OCI-LY7 (cell line): ENCODE results near the gene DCP2. TPM values are rescaled to one million over a fixed set of nuclear protein-coding genes. Genes with fewer than 3 reads are reported as not detected.

Experiments
- BruUV-seq: library from RNA; stranded (reverse); fragments of 400-500 nt; replicated peaks from 2 replicates; lab custom pipeline; 2021; lab: Mats Ljungman, UMichigan
- CTCF ChIA-PET: fragments of 300-600 bp; sonication (Branson Sonifier 250); formaldehyde crosslinking; loops from one replicate; lab custom pipeline; 2022; ENCODE audit warnings: antibody characterized with exemption; ENCODE audit not compliant: unreplicated experiment; lab: Charles Lee
- POLR2A ChIA-PET: fragments of 300-600 bp; sonication (Branson Sonifier 250); formaldehyde crosslinking; loops from one replicate; lab custom pipeline; 2022; ENCODE audit warnings: antibody characterized with exemption; lab: Charles Lee
- DNase-seq: peaks from one replicate; pipeline ENCODE4 v3.0.0-alpha.2; 2015; ENCODE audit warnings: low spot score
- H2AFZ ChIP-seq: fragments of 200-600 bp; sonication (generic), shearing (Covaris generic); 2 replicates; pipeline ENCODE4 v1.6.1; 2014; ENCODE audit warnings: mild to moderate bottlenecking, antibody characterized with exemption, low read length, moderate library complexity
- H3K27ac ChIP-seq: fragments of 200-600 bp; sonication (generic); 2 replicates; pipeline ENCODE4 v1.5.1; 2014; ENCODE audit warnings: mixed run types, low read depth, mild to moderate bottlenecking, moderate library complexity, low read length, inconsistent platforms; ENCODE audit not compliant: poor library complexity, severe bottlenecking
- H3K36me3 ChIP-seq: fragments of 200-600 bp; sonication (generic); 2 replicates; pipeline ENCODE4 v1.6.1; 2014; ENCODE audit warnings: mild to moderate bottlenecking, antibody characterized with exemption, low read length, moderate library complexity, mixed read lengths; ENCODE audit not compliant: insufficient read depth
- H3K4me1 ChIP-seq: fragments of 200-600 bp; sonication (generic); 2 replicates; pipeline ENCODE4 v1.5.1; 2014; ENCODE audit warnings: mild to moderate bottlenecking, low read length; ENCODE audit not compliant: insufficient read depth, poor library complexity, severe bottlenecking
- H3K4me2 ChIP-seq: fragments of 200-600 bp; sonication (generic); 2 replicates; pipeline ENCODE4 v1.6.1; 2014; ENCODE audit warnings: mild to moderate bottlenecking, low read length
- H3K4me3 ChIP-seq: fragments of 200-600 bp; sonication (generic); 2 replicates; pipeline ENCODE4 v1.5.1; 2014; ENCODE audit warnings: mild to moderate bottlenecking, low read depth, low read length; ENCODE audit not compliant: poor library complexity, severe bottlenecking
- H3K79me2 ChIP-seq: fragments of 200-600 bp; sonication (generic); 2 replicates; pipeline ENCODE4 v1.6.1; 2016; ENCODE audit warnings: low read depth, mild to moderate bottlenecking, low read length, moderate library complexity, mixed read lengths; ENCODE audit not compliant: insufficient read depth
- H3K9me2 ChIP-seq: fragments of 200-600 bp; sonication (generic); 2 replicates; pipeline ENCODE4 v1.6.1; 2016; ENCODE audit warnings: mild to moderate bottlenecking, low read length, mixed read lengths; ENCODE audit not compliant: insufficient read depth
- H3K9me3 ChIP-seq: fragments of 200-600 bp; sonication (generic); 2 replicates; pipeline ENCODE4 v1.6.1; 2014; ENCODE audit warnings: mild to moderate bottlenecking, mixed run types, low read length, mixed read lengths
- H4K20me1 ChIP-seq: fragments of 200-600 bp; sonication (generic); 2 replicates; pipeline ENCODE4 v1.6.1; 2014; ENCODE audit warnings: mild to moderate bottlenecking, antibody characterized with exemption, low read length, moderate library complexity, mixed read lengths; ENCODE audit not compliant: insufficient read depth
- CTCF ChIP-seq: fragments of 200-600 bp; sonication (generic); conservative IDR thresholded peaks from 2 replicates; pipeline ENCODE4 v1.5.1; 2014; ENCODE audit warnings: mild to moderate bottlenecking, antibody characterized with exemption, low read length, moderate library complexity, mixed read lengths
- EZH2phosphoT487 ChIP-seq: fragments of 200-600 bp; sonication (generic); IDR thresholded peaks from 2 replicates; pipeline ENCODE4 v1.6.1; 2018; ENCODE audit warnings: low read depth, borderline replicate concordance, mild to moderate bottlenecking, mixed run types, antibody characterized with exemption, low read length, moderate library complexity, mixed read lengths
- intact Hi-C: fragments of 100-400 bp; cut with micrococcal nuclease; formaldehyde crosslinking; loops from one replicate; pipeline ENCODE4 v1.10.0; 2022; ENCODE audit not compliant: unreplicated experiment
- total RNA-seq, 2 experiments: library from RNA; depleted of rRNA in 1 of 2; stranded (reverse); fragments of >200 nt in 1 of 2; shearing (Covaris generic) in 1 of 2; gene quantifications; 2 replicates each; pipeline ENCODE4 v1.2.3, GENCODE V29; 2014 to 2022

Gene DCP2
- total RNA-seq, 2 experiments from 2014 or later, result 81.3 to 139 TPM

DNA sequence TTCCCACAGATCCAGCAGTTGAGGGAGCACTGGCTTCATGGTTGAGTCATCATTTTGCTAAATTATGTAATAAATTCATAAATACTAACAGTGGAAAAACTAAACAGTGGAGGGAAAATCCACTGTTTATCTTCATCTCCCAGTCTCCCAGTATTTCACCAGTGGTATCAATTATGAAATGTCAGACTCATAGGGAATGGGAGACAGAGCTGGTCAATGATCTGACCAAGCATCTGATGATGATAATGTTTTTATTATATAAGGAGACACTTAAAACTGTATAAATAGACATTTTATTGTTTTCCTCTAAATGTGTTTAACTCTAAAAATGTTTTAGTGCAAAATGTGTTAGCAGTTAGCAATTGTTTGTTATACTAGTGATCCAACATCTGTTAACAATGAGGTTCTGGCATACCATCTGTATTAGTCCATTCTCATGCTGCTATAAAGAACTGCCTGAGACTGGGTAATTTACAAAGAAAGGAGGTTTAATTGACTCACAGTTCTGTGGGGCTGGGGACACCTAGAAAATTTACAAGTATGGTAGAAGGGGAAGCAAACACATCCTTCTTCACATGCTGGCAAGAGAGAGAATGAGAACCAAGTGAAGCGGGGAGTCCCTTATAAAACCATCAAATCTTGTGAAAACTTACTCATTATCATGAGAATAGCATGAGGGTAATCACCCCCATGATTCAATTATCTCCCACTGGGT is 42.8 kb upstream of the DCP2 start:
- ChIA-PET POLR2A (interaction anchor here (0.9 to 1.7 kb wide), 2 partner anchors 11 to 32 kb away, joined by 3 to 5 read pairs; no protein-coding TSS in a partner anchor), CTCF (no interaction called here)
- no peaks in the 10 kb centered on the region for H3K9me3 ChIP-seq
- H3K9me2 ChIP-seq, result no peaks in the 10 kb centered on the region
- H4K20me1 ChIP-seq, result no peaks in the 10 kb centered on the region
- no peak overlapping the region for H3K27ac ChIP-seq
- peaks cover 35% of the 10 kb centered on the region for H3K4me1 ChIP-seq
- no peak for TF ChIP-seq CTCF
- no peak overlapping the region for H3K4me2 ChIP-seq
- no peaks in the 10 kb centered on the region for H3K79me2 ChIP-seq
- intact Hi-C loops, result no loop called here
- no peak for DNase-seq
- no peak overlapping the region for H3K4me3 ChIP-seq
- no TSS peak for BruUV-seq
- H2AFZ ChIP-seq, result no peak overlapping the region
- H3K36me3 ChIP-seq, result no peaks in the 10 kb centered on the region

- intact Hi-C loops, result no loop called here
Observed at GRCh38 chr5:112934366-112934663, 42.3 kb upstream of the DCP2 start.

More at GRCh38 chr5:112934366-112934663, 42.3 kb upstream of the DCP2 start:
- POLR2A ChIA-PET, result interaction anchor here (0.6 to 1.7 kb wide), 3 partner anchors 10 to 31 kb away, joined by 3 to 5 read pairs (median 4); no protein-coding TSS in a partner anchor
- no peaks in the 10 kb centered on the region for H3K79me2 ChIP-seq
- no peak for DNase-seq
- H3K4me1 ChIP-seq, result peaks cover 30% of the 10 kb centered on the region
- no TSS peak for BruUV-seq
- no peaks in the 10 kb centered on the region for H3K9me2 ChIP-seq
- H2AFZ ChIP-seq, result no peak overlapping the region
- no peaks in the 10 kb centered on the region for H3K36me3 ChIP-seq
- H3K4me2 ChIP-seq, result no peak overlapping the region
- no peaks in the 10 kb centered on the region for H4K20me1 ChIP-seq
- H3K4me3 ChIP-seq, result no peak overlapping the region
- CTCF ChIA-PET, result interaction anchor here (0.5 kb wide), 1 partner anchor 768 kb away, joined by 4 read pairs; no protein-coding TSS in a partner anchor
- TF ChIP-seq EZH2phosphoT487 (no peak), CTCF (no peak)
- H3K27ac ChIP-seq, result no peak overlapping the region
- no peaks in the 10 kb centered on the region for H3K9me3 ChIP-seq
